Adrenal gland (tissue), 5 donors: Measurements from ENCODE around the gene SRPK3.

Experiments
- CTCF ChIP-seq, 6 experiments: fragments of 450-650 bp in 4 of 6; fragments of 200-600 bp in 2 of 6; sonication (generic) in 1 of 6; IDR thresholded peaks; 1 replicate in 5 of 6; 2 replicates in 1 of 6; pipeline versions ENCODE4 v1.5.1 to v1.8.0; 2016 to 2021; ENCODE audit warnings: antibody characterized with exemption in 6 of 6, mild to moderate bottlenecking in 2 of 6, moderate library complexity in 1 of 6
- POLR2A ChIP-seq, 2 donors: fragments of 450-650 bp; IDR thresholded peaks; one replicate each; pipeline ENCODE4 v1.6.1; 2017; ENCODE audit warnings: antibody characterized with exemption in 2 of 2, mild to moderate bottlenecking in 2 of 2, moderate library complexity in 1 of 2
- donor health status: DM: no; HTN: no; CAD: no.

- TF ChIP-seq CTCF (IDR thresholded peaks at IDR 0.05) (no peak), POLR2A (IDR thresholded peaks at IDR 0.05) (no peak)
Measured at GRCh38 chrX:153831429-153832150, 50.7 kb downstream of the SRPK3 start.
